ENCODE measurements around the gene MRPL34.
"Not testable (repeated sequence)": the region's sequence is repeated elsewhere in the genome, so short reads cannot be mapped to it uniquely, and the experiment has no call there.

DNA sequence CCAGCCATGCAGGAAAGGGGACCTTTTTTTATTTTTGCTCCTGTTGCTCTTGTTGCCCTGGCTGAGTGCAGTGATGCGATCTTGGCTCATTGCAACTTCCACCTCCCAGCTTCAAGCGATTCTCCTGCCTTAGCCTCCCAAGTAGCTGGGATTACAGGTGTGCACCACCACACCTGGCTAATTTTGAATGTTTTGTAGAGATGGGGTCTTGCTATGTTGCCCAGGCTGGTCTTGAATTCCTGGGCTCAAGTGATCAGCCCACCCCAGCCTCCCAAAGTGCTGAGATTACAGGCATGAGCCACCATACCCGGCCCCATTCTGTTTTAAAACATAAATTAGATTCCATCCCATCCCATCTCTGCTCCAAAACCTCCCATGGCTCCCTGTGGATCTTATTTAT lies 30.8 kb upstream of the MRPL34 start:
- TF ChIP-seq, protein P1, sequence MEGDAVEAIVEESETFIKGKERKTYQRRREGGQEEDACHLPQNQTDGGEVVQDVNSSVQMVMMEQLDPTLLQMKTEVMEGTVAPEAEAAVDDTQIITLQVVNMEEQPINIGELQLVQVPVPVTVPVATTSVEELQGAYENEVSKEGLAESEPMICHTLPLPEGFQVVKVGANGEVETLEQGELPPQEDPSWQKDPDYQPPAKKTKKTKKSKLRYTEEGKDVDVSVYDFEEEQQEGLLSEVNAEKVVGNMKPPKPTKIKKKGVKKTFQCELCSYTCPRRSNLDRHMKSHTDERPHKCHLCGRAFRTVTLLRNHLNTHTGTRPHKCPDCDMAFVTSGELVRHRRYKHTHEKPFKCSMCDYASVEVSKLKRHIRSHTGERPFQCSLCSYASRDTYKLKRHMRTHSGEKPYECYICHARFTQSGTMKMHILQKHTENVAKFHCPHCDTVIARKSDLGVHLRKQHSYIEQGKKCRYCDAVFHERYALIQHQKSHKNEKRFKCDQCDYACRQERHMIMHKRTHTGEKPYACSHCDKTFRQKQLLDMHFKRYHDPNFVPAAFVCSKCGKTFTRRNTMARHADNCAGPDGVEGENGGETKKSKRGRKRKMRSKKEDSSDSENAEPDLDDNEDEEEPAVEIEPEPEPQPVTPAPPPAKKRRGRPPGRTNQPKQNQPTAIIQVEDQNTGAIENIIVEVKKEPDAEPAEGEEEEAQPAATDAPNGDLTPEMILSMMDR (IDR thresholded peaks at IDR 0.05), result not testable (repeated sequence)
- not testable (repeated sequence) for TF ChIP-seq POLR2A, POLR2AphosphoS5, EP300 (IDR thresholded peaks at IDR 0.05)
